Nephron (organoid): ENCODE measurements around the gene METAP1D.

Experiments
- H3K27ac Mint-ChIP-seq, 3 experiments: 2 replicates each; pipeline ENCODE4 v1.8.0; 2020; ENCODE audit warnings: mixed read lengths in 3 of 3, mild to moderate bottlenecking in 2 of 3, moderate library complexity in 1 of 3
- H3K27me3 Mint-ChIP-seq: 2 replicates; pipeline ENCODE4 v1.8.0; 2021; ENCODE audit warnings: low read depth, mild to moderate bottlenecking, moderate library complexity, mixed read lengths
- H3K36me3 Mint-ChIP-seq: 2 replicates; pipeline ENCODE4 v1.8.0; 2020; ENCODE audit warnings: low read depth, mixed read lengths
- H3K4me1 Mint-ChIP-seq: 2 replicates; pipeline ENCODE4 v1.8.0; 2020; ENCODE audit warnings: mixed read lengths
- H3K4me3 Mint-ChIP-seq, 3 experiments: 2 replicates each; pipeline ENCODE4 v1.8.0; 2020; ENCODE audit warnings: mild to moderate bottlenecking in 3 of 3, mixed read lengths in 3 of 3, moderate library complexity in 2 of 3
- H3K9me3 Mint-ChIP-seq: 2 replicates; pipeline ENCODE4 v1.8.0; 2020; ENCODE audit warnings: mixed read lengths
- CTCF ChIP-seq, 3 experiments: fragments of 200-600 bp; sonication (generic); IDR thresholded peaks; one replicate each; pipeline ENCODE4 v1.5.0; 2021; ENCODE audit warnings: antibody characterized with exemption in 3 of 3; ENCODE audit not compliant: unreplicated experiment in 3 of 3

Gene METAP1D

GRCh38 chr2:172038121-172038520, 38.4 kb downstream of the METAP1D start:
- no peaks in the 10 kb centered on the region for H3K4me1 Mint-ChIP-seq
- no peaks in the 10 kb centered on the region for H3K27me3 Mint-ChIP-seq
- H3K9me3 Mint-ChIP-seq = no peaks in the 10 kb centered on the region
- no peaks in the 10 kb centered on the region for H3K36me3 Mint-ChIP-seq
- no peak overlapping the region for H3K4me3 Mint-ChIP-seq
- TF ChIP-seq CTCF (IDR thresholded peaks at IDR 0.05; ENCODE audit: unreplicated experiment in 3 of 3) = no peak
- H3K27ac Mint-ChIP-seq = peak overlapping the region in 1 of 3 experiments; percentile 24

GRCh38 chr2:172038604-172039003, 38.9 kb downstream of the METAP1D start:
- Mint-ChIP-seq H3K36me3 (no peaks in the 10 kb centered on the region), H3K9me3 (no peaks in the 10 kb centered on the region), H3K27ac (peak overlapping the region in 1 of 3 experiments; percentile 18), H3K27me3 (no peaks in the 10 kb centered on the region), H3K4me3 (no peak overlapping the region), H3K4me1 (no peaks in the 10 kb centered on the region)
- no peak for TF ChIP-seq CTCF (IDR thresholded peaks at IDR 0.05; ENCODE audit: unreplicated experiment in 3 of 3)

- H3K4me1 Mint-ChIP-seq = no peaks in the 10 kb centered on the region
- no peaks in the 10 kb centered on the region for H3K9me3 Mint-ChIP-seq
- H3K4me3 Mint-ChIP-seq = no peak overlapping the region
- no peak for TF ChIP-seq CTCF (IDR thresholded peaks at IDR 0.05; ENCODE audit: unreplicated experiment in 3 of 3)
- peak overlapping the region in 1 of 3 experiments; percentile 62 for H3K27ac Mint-ChIP-seq
- H3K36me3 Mint-ChIP-seq = no peaks in the 10 kb centered on the region
- no peaks in the 10 kb centered on the region for H3K27me3 Mint-ChIP-seq
Observed at GRCh38 chr2:172039011-172039704, 39.4 kb downstream of the METAP1D start.

- Mint-ChIP-seq H3K27me3 (no peaks in the 10 kb centered on the region), H3K9me3 (no peaks in the 10 kb centered on the region), H3K27ac (no peak overlapping the region), H3K36me3 (no peaks in the 10 kb centered on the region), H3K4me3 (no peak overlapping the region), H3K4me1 (no peaks in the 10 kb centered on the region)
- TF ChIP-seq CTCF (IDR thresholded peaks at IDR 0.05; ENCODE audit: unreplicated experiment in 3 of 3) = no peak
Observed at GRCh38 chr2:172040311-172040710, 40.6 kb downstream of the METAP1D start.

GRCh38 chr2:172046080-172046678, 46.4 kb downstream of the METAP1D start:
- H3K4me1 Mint-ChIP-seq = no peaks in the 10 kb centered on the region
- no peak overlapping the region for H3K4me3 Mint-ChIP-seq
- H3K36me3 Mint-ChIP-seq = no peaks in the 10 kb centered on the region

More at GRCh38 chr2:172046080-172046678, 46.4 kb downstream of the METAP1D start:
- Mint-ChIP-seq H3K27me3 (no peaks in the 10 kb centered on the region), H3K27ac (no peak overlapping the region), H3K9me3 (no peaks in the 10 kb centered on the region)
- TF ChIP-seq CTCF (IDR thresholded peaks at IDR 0.05; ENCODE audit: unreplicated experiment in 3 of 3) = no peak
